HFF-Myc (cell line): ENCODE results near the gene EIF5AL1.
"Not testable (repeated sequence)": the region's sequence is repeated elsewhere in the genome, so short reads cannot be mapped to it uniquely, and the experiment has no call there.

ENCODE experiments used
- DNase-seq: peaks from one replicate; pipeline ENCODE4 v3.0.0-alpha.2; 2011; ENCODE audit warnings: low read depth; ENCODE audit errors: extremely low read depth
- H3K4me3 ChIP-seq: replicated peaks from 2 replicates; pipeline ENCODE4 v1.5.1; 2011; ENCODE audit warnings: low read depth, mild to moderate bottlenecking, control low read depth, low read length
- TF ChIP-seq, protein P1 (sequence below): IDR thresholded peaks from 2 replicates; pipeline ENCODE4 v1.5.1; 2012; ENCODE audit warnings: mild to moderate bottlenecking, low read depth, low read length, control low read depth; ENCODE audit errors: missing control alignments

EIF5AL1 gene

DNA sequence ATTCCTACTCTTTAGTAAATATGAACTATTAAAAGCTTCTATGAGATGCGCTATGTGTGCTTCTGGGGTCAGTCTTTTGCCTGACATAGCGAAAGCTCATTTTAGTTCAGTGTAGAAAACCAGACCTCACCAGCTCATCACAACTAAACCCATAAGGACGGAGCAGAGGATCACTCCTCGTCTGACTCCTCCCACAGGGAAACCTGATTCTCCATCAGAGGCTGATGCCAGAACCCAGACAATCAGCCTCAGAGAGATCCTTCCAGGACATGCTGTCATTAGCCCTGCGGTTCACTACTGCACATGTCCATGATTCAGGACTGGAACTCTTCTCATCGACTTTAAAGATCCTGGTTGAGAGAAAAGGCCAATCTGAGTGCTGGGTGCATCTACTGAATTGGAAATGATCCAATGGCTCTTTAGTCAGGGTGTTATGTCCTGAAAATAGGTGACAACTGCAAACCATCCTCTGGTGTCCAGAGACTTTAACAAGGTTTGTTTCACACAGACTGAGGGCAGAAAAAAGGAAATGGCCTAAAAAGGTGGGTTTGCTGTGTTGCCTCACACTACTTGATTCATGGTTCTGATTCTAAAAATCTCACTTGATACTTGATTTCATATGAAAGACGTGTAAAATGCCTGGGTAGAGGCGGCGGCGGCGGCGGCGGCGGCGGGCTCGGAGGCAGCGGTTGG, at the start of gene EIF5AL1:
Gene EIF5AL1, plus strand, starts transcription at position 643 of the 693 bp plus-strand sequence. CDS start 117 bp downstream, outside the sequence.
- H3K4me3 ChIP-seq, DNase-seq: not testable (repeated sequence)

DNA sequence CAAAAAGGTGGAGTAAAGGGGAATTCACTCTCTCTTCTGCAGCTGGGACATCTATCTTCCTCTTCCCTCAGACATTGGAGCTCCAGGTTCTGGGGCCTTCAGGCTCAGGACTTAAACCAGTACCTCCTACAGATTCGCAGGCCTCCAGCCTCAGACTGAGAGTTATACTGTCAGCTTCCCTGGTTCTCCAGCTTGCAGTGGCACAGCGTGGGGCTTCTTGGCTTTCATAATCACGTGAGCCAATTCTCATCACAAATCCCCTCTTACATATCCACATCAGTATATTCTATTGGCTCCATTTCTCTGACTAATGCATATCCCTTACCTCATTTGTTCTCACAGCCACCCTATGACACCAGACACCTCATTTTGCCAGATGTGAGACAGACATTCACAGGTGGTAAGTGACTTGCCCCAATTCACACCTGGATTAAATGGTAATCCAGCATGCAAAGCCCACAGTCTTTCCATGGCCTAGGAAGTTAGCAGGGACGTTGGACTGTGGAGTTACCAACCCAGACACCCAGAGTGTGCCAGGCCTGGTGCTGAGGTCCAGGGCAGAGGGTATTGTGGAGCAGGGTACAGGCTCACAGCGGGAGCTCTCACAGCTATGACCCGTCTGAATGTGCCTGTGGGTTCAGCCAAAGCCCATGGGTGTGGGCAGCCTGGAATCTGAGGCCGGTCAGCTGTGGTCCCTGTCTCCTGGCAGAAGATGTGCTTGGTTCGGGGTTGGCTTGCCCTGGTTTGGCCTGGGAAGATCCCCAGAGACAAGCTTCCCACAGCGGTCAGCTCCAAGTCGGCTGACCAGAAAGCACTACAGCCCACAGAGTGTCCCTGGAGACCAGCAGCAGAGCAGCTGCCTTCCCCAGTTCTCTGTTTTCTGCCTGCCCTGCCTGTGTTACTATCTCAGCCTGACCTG, 48.5 kb upstream of the EIF5AL1 start:
- DNase-seq = no peak
- no peak overlapping the region for H3K4me3 ChIP-seq
- TF ChIP-seq, protein P1, sequence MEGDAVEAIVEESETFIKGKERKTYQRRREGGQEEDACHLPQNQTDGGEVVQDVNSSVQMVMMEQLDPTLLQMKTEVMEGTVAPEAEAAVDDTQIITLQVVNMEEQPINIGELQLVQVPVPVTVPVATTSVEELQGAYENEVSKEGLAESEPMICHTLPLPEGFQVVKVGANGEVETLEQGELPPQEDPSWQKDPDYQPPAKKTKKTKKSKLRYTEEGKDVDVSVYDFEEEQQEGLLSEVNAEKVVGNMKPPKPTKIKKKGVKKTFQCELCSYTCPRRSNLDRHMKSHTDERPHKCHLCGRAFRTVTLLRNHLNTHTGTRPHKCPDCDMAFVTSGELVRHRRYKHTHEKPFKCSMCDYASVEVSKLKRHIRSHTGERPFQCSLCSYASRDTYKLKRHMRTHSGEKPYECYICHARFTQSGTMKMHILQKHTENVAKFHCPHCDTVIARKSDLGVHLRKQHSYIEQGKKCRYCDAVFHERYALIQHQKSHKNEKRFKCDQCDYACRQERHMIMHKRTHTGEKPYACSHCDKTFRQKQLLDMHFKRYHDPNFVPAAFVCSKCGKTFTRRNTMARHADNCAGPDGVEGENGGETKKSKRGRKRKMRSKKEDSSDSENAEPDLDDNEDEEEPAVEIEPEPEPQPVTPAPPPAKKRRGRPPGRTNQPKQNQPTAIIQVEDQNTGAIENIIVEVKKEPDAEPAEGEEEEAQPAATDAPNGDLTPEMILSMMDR = no peak

DNA sequence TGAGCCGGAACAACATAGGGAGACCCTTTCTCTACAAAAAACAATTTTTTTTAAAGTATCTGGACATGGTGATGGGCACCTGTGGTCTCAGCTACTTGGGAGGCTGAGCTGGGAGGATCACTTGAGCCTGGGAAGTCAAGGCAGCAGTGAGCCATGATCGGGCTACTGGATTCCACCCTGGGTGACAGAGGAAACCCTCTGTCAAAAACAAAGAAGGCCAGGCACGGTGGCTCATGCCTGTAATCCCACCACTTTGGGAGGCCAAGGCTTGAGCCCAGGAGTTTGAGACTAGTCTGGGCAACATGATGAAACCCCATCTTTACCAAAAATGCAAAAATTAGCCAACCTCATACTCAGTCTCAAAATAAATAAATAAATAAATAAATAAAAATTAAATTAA, 47.0 kb upstream of the EIF5AL1 start:
- DNase-seq = no peak
- TF ChIP-seq, protein P1 = no peak
- no peak overlapping the region for H3K4me3 ChIP-seq

DNA sequence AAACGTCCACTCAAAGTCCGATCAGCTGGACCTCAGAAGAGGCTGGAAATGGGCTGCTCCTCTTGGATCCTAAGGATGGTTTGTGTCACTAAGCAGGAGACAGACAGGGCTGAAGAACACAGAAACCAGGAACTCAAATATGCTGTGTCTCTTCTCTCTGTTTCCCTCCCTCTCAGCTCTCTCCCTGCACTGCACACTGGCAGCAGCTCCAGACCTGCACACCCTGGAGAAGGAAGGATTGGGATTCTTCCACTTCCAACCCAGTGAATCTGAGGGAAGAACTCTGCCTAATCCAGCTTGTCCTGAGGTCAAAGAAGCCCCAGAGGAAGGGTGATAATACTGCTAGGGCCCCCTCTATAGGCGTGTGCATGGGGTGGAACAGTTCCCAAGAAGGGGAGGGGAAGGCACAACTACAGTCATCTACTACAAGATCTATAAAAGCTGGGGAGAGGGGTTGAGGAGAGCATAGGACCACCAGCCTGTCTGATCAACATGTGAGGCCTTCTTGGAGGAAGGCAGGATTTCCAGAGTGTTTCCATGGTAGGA, 44.2 kb upstream of the EIF5AL1 start:
- DNase-seq = no peak
- TF ChIP-seq, protein P1 = no peak
- no peak overlapping the region for H3K4me3 ChIP-seq

DNA sequence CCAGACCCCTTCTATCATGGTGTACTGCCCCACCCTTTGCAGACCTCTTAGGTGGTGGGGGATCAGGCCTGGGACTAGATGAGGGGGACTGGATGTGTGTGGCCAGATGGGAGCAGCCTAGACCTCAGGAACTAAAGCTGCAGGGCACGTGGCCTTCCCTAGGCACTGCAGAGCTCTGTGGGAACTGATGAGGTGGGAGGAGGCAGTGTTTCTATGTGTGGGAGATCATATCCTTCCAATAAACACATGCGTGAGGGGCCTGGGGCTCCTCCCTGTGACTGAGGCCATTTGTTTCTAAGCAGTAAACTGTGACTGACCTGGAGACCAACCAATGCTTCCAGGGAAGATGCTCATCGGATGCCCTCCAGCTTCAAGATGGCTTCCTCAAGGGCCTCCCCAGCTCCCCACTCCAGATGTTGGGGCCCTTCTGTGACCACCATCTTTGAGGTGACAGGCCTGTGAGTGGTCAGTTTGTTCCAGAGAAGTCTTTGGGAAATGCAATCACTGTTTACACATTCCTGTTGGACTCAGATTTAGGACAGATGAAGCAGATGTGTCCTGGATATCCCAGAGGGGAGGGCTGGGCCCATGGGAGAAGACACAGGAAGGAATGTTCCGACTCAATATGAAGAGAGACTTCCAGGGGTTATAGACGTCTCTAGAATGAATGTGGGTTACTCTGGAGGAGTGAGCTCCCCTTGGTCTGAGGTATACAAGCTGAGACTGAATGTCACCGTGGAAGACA, 43.3 kb upstream of the EIF5AL1 start:
- no peak overlapping the region for H3K4me3 ChIP-seq
- no peak for DNase-seq
- TF ChIP-seq, protein P1 = no peak

DNA sequence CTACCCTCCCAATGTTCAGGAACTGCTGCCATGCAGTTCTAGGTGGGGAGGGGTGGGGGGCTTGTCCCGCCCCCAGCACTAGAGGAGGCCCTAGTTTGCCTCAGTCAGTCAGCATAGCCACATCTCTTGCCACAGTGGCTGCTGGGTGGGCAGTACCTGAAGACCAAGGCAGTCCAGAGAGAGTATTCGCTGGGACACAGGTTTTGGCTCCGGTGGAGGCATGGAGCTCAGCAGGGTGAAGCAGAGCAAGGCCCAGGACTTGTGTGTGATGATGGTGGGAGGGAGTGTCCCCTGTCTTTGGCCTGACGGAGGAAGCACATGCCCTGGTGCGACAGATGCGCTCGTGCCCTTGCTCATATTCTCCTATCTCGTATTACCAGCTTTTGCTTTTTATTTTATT, 42.2 kb upstream of the EIF5AL1 start:
- no peak overlapping the region for H3K4me3 ChIP-seq
- DNase-seq = no peak
- TF ChIP-seq, protein P1 = no peak

DNA sequence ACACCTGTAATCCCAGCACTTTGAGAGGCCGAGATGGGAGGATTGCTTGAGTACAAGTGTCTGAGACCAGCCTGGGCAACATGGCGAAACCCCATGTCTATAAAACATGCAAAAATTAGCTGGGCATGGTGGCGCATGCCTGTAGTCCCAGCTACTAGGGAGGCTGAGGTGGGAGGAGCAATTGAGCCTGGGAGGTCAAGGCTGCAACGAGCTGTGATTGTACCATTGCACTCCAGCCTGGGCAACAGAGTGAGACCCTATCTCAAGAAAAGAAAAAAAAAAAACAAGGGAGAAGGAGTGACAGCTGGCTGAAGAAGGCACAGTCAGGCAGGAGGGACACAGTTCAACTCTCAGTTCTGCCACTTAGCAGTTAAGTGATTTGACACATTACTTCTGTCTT, 40.6 kb upstream of the EIF5AL1 start:
- TF ChIP-seq, protein P1 = no peak
- no peak overlapping the region for H3K4me3 ChIP-seq

More for the DNA sequence above, 40.6 kb upstream of the EIF5AL1 start:
- DNase-seq = no peak
